Suprapubic skin (tissue), 4 donors: Measurements from ENCODE around the gene GUCY1A1. TPM values are rescaled to one million over a fixed set of nuclear protein-coding genes. Genes with fewer than 3 reads are reported as not detected.

Experiments
- DNase-seq, 2 donors: peaks; one replicate each; pipeline ENCODE4 v3.0.0-alpha.2; 2019; ENCODE audit warnings: low spot score in 2 of 2
- H3K27ac ChIP-seq: fragments of 200-600 bp; sonication (generic); one replicate; pipeline ENCODE4 v1.5.1; 2019
- H3K27me3 ChIP-seq: fragments of 200-600 bp; sonication (generic); one replicate; pipeline ENCODE4 v1.5.1; 2019
- H3K36me3 ChIP-seq: fragments of 200-600 bp; sonication (generic); one replicate; pipeline ENCODE4 v1.5.1; 2019
- H3K4me1 ChIP-seq: fragments of 200-600 bp; sonication (generic); one replicate; pipeline ENCODE4 v1.5.1; 2019
- H3K4me3 ChIP-seq: fragments of 200-600 bp; sonication (generic); one replicate; pipeline ENCODE4 v1.5.1; 2019; ENCODE audit warnings: mild to moderate bottlenecking
- H3K9me3 ChIP-seq: fragments of 200-600 bp; sonication (generic); one replicate; pipeline ENCODE4 v1.5.1; 2019
- EP300 ChIP-seq: sonication (generic); formaldehyde crosslinking; IDR thresholded peaks from one replicate; pipeline ENCODE4 v1.6.1; 2017; ENCODE audit warnings: antibody characterized with exemption
- POLR2A ChIP-seq, 2 donors: fragments of 450-650 bp; IDR thresholded peaks; one replicate each; pipeline ENCODE4 v1.6.1; 2017; ENCODE audit warnings: antibody characterized with exemption in 2 of 2, mild to moderate bottlenecking in 2 of 2, moderate library complexity in 2 of 2
- POLR2AphosphoS5 ChIP-seq, 3 donors: sonication (generic); formaldehyde crosslinking; IDR thresholded peaks; one replicate each; pipeline ENCODE4 v1.6.1; 2017; ENCODE audit warnings: antibody characterized with exemption in 3 of 3
- WGBS: methylation state at CpG from one replicate; pipeline ENCODE4 v1.1.5; 2018; 5-methylcytosine and 5-hydroxymethylcytosine counted together
- total RNA-seq, 4 donors: library from RNA; depleted of rRNA; stranded (reverse); fragments of >200 nt; gene quantifications; one replicate each; pipeline ENCODE4 v1.1.0, GENCODE V29; 2016
- TF ChIP-seq, protein P1 (sequence below), 2 donors: fragments of 200-600 bp in 1 of 2; fragments of 450-650 bp in 1 of 2; sonication (generic) in 1 of 2; IDR thresholded peaks; one replicate each; pipeline ENCODE4 v1.5.1; 2016 to 2019; ENCODE audit warnings: antibody characterized with exemption in 2 of 2, mild to moderate bottlenecking in 1 of 2, moderate library complexity in 1 of 2

Gene GUCY1A1
- total RNA-seq, 4 donors from 2014 or later, result 5.1 to 15.3 (median 8.9) TPM

- no peaks in the 10 kb centered on the region for H3K9me3 ChIP-seq
- peaks cover 11% of the 10 kb centered on the region for H3K27me3 ChIP-seq
- DNase-seq, result peak; percentile 94 to 95
- TF ChIP-seq POLR2A (IDR thresholded peaks at IDR 0.05) (no peak), POLR2AphosphoS5 (IDR thresholded peaks at IDR 0.05) (no peak), EP300 (no peak)
- TF ChIP-seq, protein P1, sequence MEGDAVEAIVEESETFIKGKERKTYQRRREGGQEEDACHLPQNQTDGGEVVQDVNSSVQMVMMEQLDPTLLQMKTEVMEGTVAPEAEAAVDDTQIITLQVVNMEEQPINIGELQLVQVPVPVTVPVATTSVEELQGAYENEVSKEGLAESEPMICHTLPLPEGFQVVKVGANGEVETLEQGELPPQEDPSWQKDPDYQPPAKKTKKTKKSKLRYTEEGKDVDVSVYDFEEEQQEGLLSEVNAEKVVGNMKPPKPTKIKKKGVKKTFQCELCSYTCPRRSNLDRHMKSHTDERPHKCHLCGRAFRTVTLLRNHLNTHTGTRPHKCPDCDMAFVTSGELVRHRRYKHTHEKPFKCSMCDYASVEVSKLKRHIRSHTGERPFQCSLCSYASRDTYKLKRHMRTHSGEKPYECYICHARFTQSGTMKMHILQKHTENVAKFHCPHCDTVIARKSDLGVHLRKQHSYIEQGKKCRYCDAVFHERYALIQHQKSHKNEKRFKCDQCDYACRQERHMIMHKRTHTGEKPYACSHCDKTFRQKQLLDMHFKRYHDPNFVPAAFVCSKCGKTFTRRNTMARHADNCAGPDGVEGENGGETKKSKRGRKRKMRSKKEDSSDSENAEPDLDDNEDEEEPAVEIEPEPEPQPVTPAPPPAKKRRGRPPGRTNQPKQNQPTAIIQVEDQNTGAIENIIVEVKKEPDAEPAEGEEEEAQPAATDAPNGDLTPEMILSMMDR (IDR thresholded peaks at IDR 0.05), result peak in 1 of 2 donors; percentile 40
- no peaks in the 10 kb centered on the region for H3K36me3 ChIP-seq
- peak within 1 kb of the TSS; percentile 75 for H3K4me3 ChIP-seq
- peaks cover 16% of the 10 kb centered on the region for H3K4me1 ChIP-seq
- H3K27ac ChIP-seq, result peak within 1 kb of the TSS; percentile 84
- WGBS, result 30% methylated on average over 13 of the region's 51 CpGs
Observed at GRCh38 chr4:155758481-155759371, 92.1 kb downstream of the GUCY1A1 start, which contains the start of gene GUCY1B1. Gene GUCY1B1 (plus strand): TSS chr4:155759021. CDS start chr4:155759141, 120 bp downstream.

GRCh38 chr4:155759372-155760252 lies 93.0 kb downstream of the GUCY1A1 start:
- H3K27me3 ChIP-seq, result peaks cover 11% of the 10 kb centered on the region
- TF ChIP-seq POLR2AphosphoS5 (IDR thresholded peaks at IDR 0.05) (no peak), POLR2A (IDR thresholded peaks at IDR 0.05) (no peak), EP300 (no peak)
- TF ChIP-seq, protein P1 (IDR thresholded peaks at IDR 0.05), result no peak
- H3K4me1 ChIP-seq, result peaks cover 16% of the 10 kb centered on the region
- H3K4me3 ChIP-seq, result peak overlapping the region; percentile 75
- H3K27ac ChIP-seq, result peak overlapping the region; percentile 84
- under 1% methylated on average over 26 of the region's 77 CpGs for WGBS
- no peaks in the 10 kb centered on the region for H3K36me3 ChIP-seq
- no peaks in the 10 kb centered on the region for H3K9me3 ChIP-seq
- DNase-seq, result peak; percentile 62 to 80

DNA sequence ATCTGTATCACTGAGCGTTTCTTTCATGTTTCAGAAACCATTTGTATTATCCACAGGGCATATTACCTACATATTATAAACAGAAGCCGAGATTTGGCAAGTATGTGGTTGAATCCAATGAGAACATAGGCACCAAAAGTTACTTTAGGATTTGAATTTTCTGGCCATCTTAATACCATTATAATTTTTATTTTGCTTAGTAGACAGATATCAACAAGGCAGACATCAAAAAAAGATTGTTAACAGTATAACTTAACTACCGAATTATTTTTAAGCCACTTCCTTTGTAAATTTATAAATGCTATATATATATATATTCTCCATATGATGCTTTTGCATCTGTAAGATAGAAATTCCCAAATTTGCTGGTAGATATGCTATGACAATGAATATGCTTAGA lies 94.4 kb downstream of the GUCY1A1 start:
- H3K36me3 ChIP-seq, result no peaks in the 10 kb centered on the region
- H3K27me3 ChIP-seq, result peaks cover 11% of the 10 kb centered on the region
- DNase-seq, result no peak
- H3K9me3 ChIP-seq, result no peaks in the 10 kb centered on the region
- H3K4me3 ChIP-seq, result no peak overlapping the region
- H3K27ac ChIP-seq, result no peak overlapping the region
- 94% methylated on average over 3 of the region's 3 CpGs for WGBS
- peaks cover 16% of the 10 kb centered on the region for H3K4me1 ChIP-seq
- no peak for TF ChIP-seq POLR2A (IDR thresholded peaks at IDR 0.05)
- TF ChIP-seq EP300, result no peak
- no peak for TF ChIP-seq POLR2AphosphoS5 (IDR thresholded peaks at IDR 0.05)
- TF ChIP-seq, protein P1 (IDR thresholded peaks at IDR 0.05), result no peak

- no peaks in the 10 kb centered on the region for H3K36me3 ChIP-seq
- DNase-seq, result no peak
- H3K4me1 ChIP-seq, result peaks cover 16% of the 10 kb centered on the region
- peaks cover 11% of the 10 kb centered on the region for H3K27me3 ChIP-seq
- no peak for TF ChIP-seq POLR2AphosphoS5 (IDR thresholded peaks at IDR 0.05)
- TF ChIP-seq, protein P1 (IDR thresholded peaks at IDR 0.05), result no peak
- TF ChIP-seq EP300, result no peak
- TF ChIP-seq POLR2A (IDR thresholded peaks at IDR 0.05), result no peak
- no peaks in the 10 kb centered on the region for H3K9me3 ChIP-seq
- no peak overlapping the region for H3K4me3 ChIP-seq
- no peak overlapping the region for H3K27ac ChIP-seq
Observed at GRCh38 chr4:155761916-155762315, 95.3 kb downstream of the GUCY1A1 start.

- no peak overlapping the region for H3K27ac ChIP-seq
- H3K36me3 ChIP-seq, result no peaks in the 10 kb centered on the region
- no peak overlapping the region for H3K4me3 ChIP-seq
- no peaks in the 10 kb centered on the region for H3K9me3 ChIP-seq
- DNase-seq, result no peak
- peaks cover 16% of the 10 kb centered on the region for H3K4me1 ChIP-seq
- H3K27me3 ChIP-seq, result peaks cover 11% of the 10 kb centered on the region
- TF ChIP-seq, protein P1 (IDR thresholded peaks at IDR 0.05), result no peak
- TF ChIP-seq EP300 (no peak), POLR2A (IDR thresholded peaks at IDR 0.05) (no peak)
Observed at GRCh38 chr4:155762334-155762733, 95.7 kb downstream of the GUCY1A1 start.
